Skin epidermis (tissue), 12 donors: ENCODE data around the gene SIRT1.
"Not testable (repeated sequence)": the region's sequence is repeated elsewhere in the genome, so short reads cannot be mapped to it uniquely, and the experiment has no call there.

Experiments
- H3K27ac ChIP-seq, 21 experiments: fragments of 200-600 bp; sonication (generic) in 11 of 21; one replicate each; pipeline ENCODE4 v1.5.0; 2020; ENCODE audit warnings: mild to moderate bottlenecking in 3 of 21, inconsistent platforms in 2 of 21, moderate library complexity in 2 of 21
- H3K4me3 ChIP-seq, 7 experiments: fragments of 200-600 bp; sonication (generic) in 2 of 7; one replicate each; pipeline ENCODE4 v1.5.0; 2020; ENCODE audit warnings: inconsistent platforms in 2 of 7, mild to moderate bottlenecking in 2 of 7, moderate library complexity in 1 of 7

SIRT1 gene

GRCh38 chr10:67875340-67876238 lies 8.9 kb upstream of the SIRT1 start:
- no peak overlapping the region for H3K27ac ChIP-seq
- no peak overlapping the region for H3K4me3 ChIP-seq

- not testable (repeated sequence) for H3K27ac ChIP-seq, H3K4me3 ChIP-seq
Measured at GRCh38 chr10:67877421-67877820, 7.0 kb upstream of the SIRT1 start.

- no peak overlapping the region for H3K27ac ChIP-seq
- H3K4me3 ChIP-seq, result no peak overlapping the region
Measured at GRCh38 chr10:67878133-67878532, 6.3 kb upstream of the SIRT1 start.

- Histone ChIP-seq H3K27ac (peak overlapping the region; percentile 81 to 99 (median 94)), H3K4me3 (peak overlapping the region; percentile 56 to 89 (median 82))
Measured at GRCh38 chr10:67883710-67884312, 645 bp upstream of the SIRT1 start.

GRCh38 chr10:67884842-67885670 lies 600 bp downstream of the SIRT1 start:
- Histone ChIP-seq H3K27ac (peak overlapping the region; percentile 81 to 99 (median 94)), H3K4me3 (peak overlapping the region; percentile 56 to 89 (median 82))

- Histone ChIP-seq H3K27ac (no peak overlapping the region), H3K4me3 (no peak overlapping the region)
Measured at GRCh38 chr10:67893637-67894036, 9.2 kb downstream of the SIRT1 start.

- H3K4me3 ChIP-seq, result no peak overlapping the region
Measured at GRCh38 chr10:67903581-67903980, 19.1 kb downstream of the SIRT1 start.

GRCh38 chr10:67912331-67912946 lies 28.0 kb downstream of the SIRT1 start:
- Histone ChIP-seq H3K27ac (no peak overlapping the region), H3K4me3 (no peak overlapping the region)

More at GRCh38 chr10:67903581-67903980, 19.1 kb downstream of the SIRT1 start:
- no peak overlapping the region for H3K27ac ChIP-seq

GRCh38 chr10:67914777-67915340 lies 30.4 kb downstream of the SIRT1 start:
- no peak overlapping the region for H3K27ac ChIP-seq
- H3K4me3 ChIP-seq, result no peak overlapping the region

- H3K27ac ChIP-seq, result no peak overlapping the region
Measured at GRCh38 chr10:67917169-67917568, 32.7 kb downstream of the SIRT1 start.

GRCh38 chr10:67917679-67918078 lies 33.2 kb downstream of the SIRT1 start:
- no peak overlapping the region for H3K4me3 ChIP-seq
- no peak overlapping the region for H3K27ac ChIP-seq

More at GRCh38 chr10:67917169-67917568, 32.7 kb downstream of the SIRT1 start:
- no peak overlapping the region for H3K4me3 ChIP-seq

GRCh38 chr10:67921065-67921464 lies 36.6 kb downstream of the SIRT1 start:
- no peak overlapping the region for H3K27ac ChIP-seq
- no peak overlapping the region for H3K4me3 ChIP-seq

- Histone ChIP-seq H3K4me3 (no peak overlapping the region), H3K27ac (no peak overlapping the region)
Measured at GRCh38 chr10:67923551-67923950, 39.1 kb downstream of the SIRT1 start.

GRCh38 chr10:67924136-67924535 lies 39.7 kb downstream of the SIRT1 start:
- Histone ChIP-seq H3K4me3 (no peak overlapping the region), H3K27ac (no peak overlapping the region)

GRCh38 chr10:67925449-67926005 lies 41.1 kb downstream of the SIRT1 start:
- H3K4me3 ChIP-seq, result no peak overlapping the region
- H3K27ac ChIP-seq, result no peak overlapping the region

GRCh38 chr10:67926951-67927350 lies 42.5 kb downstream of the SIRT1 start:
- Histone ChIP-seq H3K27ac (no peak overlapping the region), H3K4me3 (no peak overlapping the region)

- Histone ChIP-seq H3K27ac (peak overlapping the region in 1 of 21 experiments; percentile 0), H3K4me3 (no peak overlapping the region)
Measured at GRCh38 chr10:67933199-67933598, 48.7 kb downstream of the SIRT1 start.

GRCh38 chr10:67934336-67934735 lies 49.9 kb downstream of the SIRT1 start:
- H3K27ac ChIP-seq, result peak overlapping the region in 3 of 21 experiments; percentile 0 to 46 (median 6)
- no peak overlapping the region for H3K4me3 ChIP-seq

GRCh38 chr10:67935223-67935622 lies 50.8 kb downstream of the SIRT1 start:
- Histone ChIP-seq H3K4me3 (no peak overlapping the region), H3K27ac (peak overlapping the region in 2 of 21 experiments; percentile 6 to 17)
